Panc1 (cell line): ENCODE data around the gene CXorf58. TPM values are rescaled to one million over a fixed set of nuclear protein-coding genes. Genes with fewer than 3 reads are reported as not detected.

ENCODE experiments used
- ATAC-seq: fragments of 200-7000 bp; cut with Tn5 transposase; 2 replicates; pipeline ENCODE4 v1.9.1; 2020; ENCODE audit warnings: mild to moderate bottlenecking, moderate library complexity
- BruUV-seq: library from RNA; stranded (reverse); fragments of 400-500 nt; replicated peaks from 2 replicates; lab custom pipeline; 2021; lab: Mats Ljungman, UMichigan
- CTCF ChIA-PET: fragments of 300-600 bp; sonication (Branson Sonifier 250); formaldehyde crosslinking; loops from one replicate; lab custom pipeline; 2022; ENCODE audit warnings: antibody characterized with exemption; lab: Charles Lee
- POLR2A ChIA-PET: fragments of 300-600 bp; sonication (Branson Sonifier 250); formaldehyde crosslinking; loops from one replicate; lab custom pipeline; 2022; ENCODE audit warnings: antibody characterized with exemption; lab: Charles Lee
- DNase-seq: peaks from one replicate; pipeline ENCODE4 v3.0.0-alpha.2; 2010; ENCODE audit warnings: low read depth, low spot score
- H3K27ac ChIP-seq: 2 replicates; pipeline ENCODE4 v1.5.1; 2011; ENCODE audit warnings: mild to moderate bottlenecking, low read length, inconsistent platforms
- H3K27me3 ChIP-seq: fragments of 200-500 bp; sonication (Bioruptor generic); 2 replicates; pipeline ENCODE4 v1.6.0; 2014; ENCODE audit warnings: low read length, inconsistent platforms; ENCODE audit not compliant: control insufficient read depth, insufficient read depth
- H3K36me3 ChIP-seq: fragments of 200-500 bp; sonication (Bioruptor generic); 2 replicates; pipeline ENCODE4 v1.5.1; 2014; ENCODE audit warnings: inconsistent platforms, mild to moderate bottlenecking, low read length, moderate library complexity; ENCODE audit not compliant: control insufficient read depth, insufficient read depth
- H3K4me1 ChIP-seq: 2 replicates; pipeline ENCODE4 v1.5.1; 2011; ENCODE audit warnings: inconsistent platforms, mild to moderate bottlenecking, low read length, moderate library complexity; ENCODE audit not compliant: control insufficient read depth, insufficient read depth
- H3K4me3 ChIP-seq, 2 experiments: 2 replicates each; pipeline ENCODE4 v1.5.1; 2011 to 2012; ENCODE audit warnings: low read depth in 2 of 2, low read length in 2 of 2, mild to moderate bottlenecking in 2 of 2, inconsistent platforms in 1 of 2, moderate library complexity in 1 of 2
- H3K9me3 ChIP-seq: fragments of 200-500 bp; sonication (Bioruptor generic); 2 replicates; pipeline ENCODE4 v1.5.1; 2014; ENCODE audit warnings: low read depth, mild to moderate bottlenecking, inconsistent platforms, low read length, moderate library complexity; ENCODE audit not compliant: control insufficient read depth, insufficient read depth
- CTCF ChIP-seq: fragments of 450-650 bp; IDR thresholded peaks from 2 replicates; pipeline ENCODE4 v1.5.1; 2017; ENCODE audit warnings: mild to moderate bottlenecking
- POLR2AphosphoS5 ChIP-seq: IDR thresholded peaks from 2 replicates; pipeline ENCODE4 v1.6.1; 2012; ENCODE audit warnings: mild to moderate bottlenecking, low read depth, low read length, moderate library complexity
- REST ChIP-seq, 2 experiments: IDR thresholded peaks; 2 replicates each; pipeline ENCODE4 v1.6.1; 2011 to 2012; ENCODE audit warnings: low read depth in 2 of 2, control low read depth in 1 of 2, low read length in 1 of 2, mild to moderate bottlenecking in 1 of 2, moderate library complexity in 1 of 2; ENCODE audit not compliant: insufficient read depth in 1 of 2
- SIN3A ChIP-seq: IDR thresholded peaks from 2 replicates; pipeline ENCODE4 v1.6.1; 2012; ENCODE audit warnings: low read depth, mild to moderate bottlenecking, low read length, moderate library complexity, borderline replicate concordance; ENCODE audit not compliant: insufficient read depth
- TCF7L2 ChIP-seq: IDR thresholded peaks from 2 replicates; pipeline ENCODE4 v1.6.1; 2011; ENCODE audit warnings: mild to moderate bottlenecking, low read depth, low read length, inconsistent platforms
- in situ Hi-C: cut with HindIII; loops from 2 replicates; pipeline ENCODE4 v1.10.0; 2016; ENCODE audit warnings: low sequenced_read_pairs, low pct_unique_long_range_greater_than_20kb
- intact Hi-C: fragments of 100-400 bp; cut with micrococcal nuclease; formaldehyde crosslinking; loops from one replicate; pipeline ENCODE4 v1.10.0; 2022; ENCODE audit not compliant: unreplicated experiment
- total RNA-seq: library from RNA; stranded (reverse); gene quantifications from one replicate; pipeline ENCODE4 v1.2.1, GENCODE V29; 2021; ENCODE audit not compliant: unreplicated experiment

Gene CXorf58
- total RNA-seq, 1 experiment from 2014 or later, result 0.41 TPM

- TF ChIP-seq SIN3A (no peak), CTCF (no peak), TCF7L2 (no peak), REST (IDR thresholded peaks at IDR 0.05; ENCODE audit: insufficient read depth in 1 of 2, low read depth in 2 of 2, low read length in 1 of 2) (no peak), POLR2AphosphoS5 (no peak)
- H3K27ac ChIP-seq, result no peak overlapping the region
- H3K4me1 ChIP-seq, result no peaks in the 10 kb centered on the region
- H3K4me3 ChIP-seq, result no peak overlapping the region
- H3K27me3 ChIP-seq, result no peaks in the 10 kb centered on the region
- BruUV-seq, result no TSS peak
- intact Hi-C loops (no loop called here), in situ Hi-C loops (no loop called here)
- no peaks in the 10 kb centered on the region for H3K36me3 ChIP-seq
- no peak for DNase-seq
- POLR2A ChIA-PET, result no interaction called here
- CTCF ChIA-PET, result no interaction called here
- ATAC-seq, result no peak
- no peaks in the 10 kb centered on the region for H3K9me3 ChIP-seq
Measured at GRCh38 chrX:23938690-23939089, 30.9 kb downstream of the CXorf58 start.

GRCh38 chrX:23939203-23939602, 31.4 kb downstream of the CXorf58 start:
- Histone ChIP-seq H3K27me3 (no peaks in the 10 kb centered on the region), H3K9me3 (no peaks in the 10 kb centered on the region), H3K36me3 (no peaks in the 10 kb centered on the region), H3K4me1 (no peaks in the 10 kb centered on the region), H3K27ac (no peak overlapping the region), H3K4me3 (no peak overlapping the region)
- ChIA-PET POLR2A (no interaction called here), CTCF (no interaction called here)
- DNase-seq (no peak), ATAC-seq (no peak)
- in situ Hi-C loops, result no loop called here
- no TSS peak for BruUV-seq
- intact Hi-C loops, result no loop called here
- TF ChIP-seq REST (IDR thresholded peaks at IDR 0.05; ENCODE audit: insufficient read depth in 1 of 2, low read depth in 2 of 2, low read length in 1 of 2) (no peak), POLR2AphosphoS5 (no peak), TCF7L2 (no peak), CTCF (no peak), SIN3A (no peak)
